Heart left ventricle (tissue), 13 donors: ENCODE results near the gene APOC4.
"Not testable (repeated sequence)": the region's sequence is repeated elsewhere in the genome, so short reads cannot be mapped to it uniquely, and the experiment has no call there.

Experiments
- CTCF ChIP-seq, 12 donors: fragments of 200-600 bp; sonication (generic) in 4 of 12; IDR thresholded peaks; one replicate each; pipeline versions ENCODE4 v1.5.0 to v1.8.0; 2018 to 2022; ENCODE audit warnings: antibody characterized with exemption in 12 of 12, mild to moderate bottlenecking in 5 of 12
- POLR2A ChIP-seq, 2 donors: fragments of 450-650 bp; IDR thresholded peaks; one replicate each; pipeline ENCODE4 v1.6.1; 2017; ENCODE audit warnings: antibody characterized with exemption in 2 of 2, mild to moderate bottlenecking in 2 of 2, moderate library complexity in 2 of 2
- donor health status: ischemic (EF 13 %, LVEDD 7.1; RV severe dilation, severe dysfunction).
- donor health status: DM: no; HTN: yes; CAD: no.
- donor health status: DM: no; HTN: no; CAD: no.
- donor health status: ischemic (EF 25% LVEDD 6.9; RV normal size, moderate dysfunction).
- donor health status: ischemic (EF 25% LVEDD 5.7; RV mildly dilated, moderate dysfunction).
- donor health status: ischemic (EF 35%, LVEDD 5.7; RV mildly dilated, moderate dysfunction).
- donor health status: nonischemic (EF 11% LVEDD 7.7; RV severe dilation, severe dysfunction).
- donor health status: DM: yes; HTN: yes; CAD: no.
- donor health status: PGD.
- donor health status: ischemic (EF 29% LVEDD 5.4; RV normal size, mild dysfunction).
- donor health status: nonischemic (EF 23%, LVEDD 6.1; RV moderate dilation, normal function).

- TF ChIP-seq CTCF, POLR2A (IDR thresholded peaks at IDR 0.05): not testable (repeated sequence)
Measured at GRCh38 chr19:44914433-44915206, 27.4 kb upstream of the APOC4 start, which contains the start of gene APOC1.
